GM13977 (cell line): ENCODE results near the gene GRIN2A.

Source experiments
- DNase-seq: peaks from one replicate; pipeline ENCODE4 v3.0.0; 2012; ENCODE audit warnings: low spot score
- CTCF ChIP-seq: IDR thresholded peaks from 2 replicates; pipeline ENCODE4 v1.5.1; 2012; ENCODE audit warnings: mild to moderate bottlenecking, control low read depth; ENCODE audit not compliant: insufficient read depth; ENCODE audit errors: extremely low read depth, missing control alignments
- in situ Hi-C: fragments of 300-500 bp; cut with MboI; formaldehyde crosslinking; loops from one replicate; pipeline ENCODE4 v1.12.0; 2022; ENCODE audit warnings: low sequenced_read_pairs, low pct_unique_long_range_greater_than_20kb, mixed read lengths, inconsistent platforms; ENCODE audit not compliant: unreplicated experiment

Gene GRIN2A

DNA sequence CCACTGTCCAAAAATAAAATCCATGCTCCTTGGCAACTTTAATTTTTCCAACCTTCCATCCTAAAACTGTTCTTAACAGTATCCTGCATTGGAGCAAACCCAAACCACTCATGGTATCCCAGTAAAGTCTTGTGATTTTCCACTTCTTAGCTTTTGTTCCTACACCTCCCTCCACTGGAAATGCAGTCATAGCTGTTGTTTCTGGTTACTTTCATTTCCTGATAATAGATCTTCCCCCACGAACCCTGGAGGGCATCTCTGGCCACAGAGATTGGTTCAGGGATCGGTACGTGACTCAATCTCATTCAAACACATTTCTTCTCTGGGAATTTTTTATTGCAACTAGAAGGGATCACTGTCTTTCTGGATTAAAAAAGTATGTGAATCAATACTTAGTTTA, 276.0 kb downstream of the GRIN2A start:
- TF ChIP-seq CTCF: no peak
- in situ Hi-C loops: no loop called here
- no peak for DNase-seq

GRCh38 chr16:9904526-9904925, 277.7 kb downstream of the GRIN2A start:
- in situ Hi-C loops: no loop called here
- TF ChIP-seq CTCF: no peak
- DNase-seq: no peak

DNA sequence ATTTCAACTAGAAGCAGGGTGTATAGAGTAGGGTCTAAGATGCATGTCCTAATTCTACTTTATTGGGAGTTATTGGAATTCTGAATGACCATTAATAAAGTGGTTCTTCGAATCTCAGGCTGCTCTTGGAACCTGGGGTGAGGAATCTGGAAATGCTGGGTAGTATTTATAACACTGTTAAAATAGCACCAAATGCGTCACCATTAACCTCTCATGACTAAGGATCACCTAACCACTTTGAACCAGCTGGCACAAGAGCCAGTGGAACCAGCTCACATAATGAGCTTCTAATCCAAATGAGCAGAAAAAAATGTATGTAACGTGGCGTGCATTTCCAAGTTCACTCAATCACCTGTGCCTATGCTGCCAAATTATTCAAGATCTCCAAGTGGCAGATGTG, 281.7 kb downstream of the GRIN2A start:
- in situ Hi-C loops: no loop called here
- no peak for TF ChIP-seq CTCF
- no peak for DNase-seq

DNA sequence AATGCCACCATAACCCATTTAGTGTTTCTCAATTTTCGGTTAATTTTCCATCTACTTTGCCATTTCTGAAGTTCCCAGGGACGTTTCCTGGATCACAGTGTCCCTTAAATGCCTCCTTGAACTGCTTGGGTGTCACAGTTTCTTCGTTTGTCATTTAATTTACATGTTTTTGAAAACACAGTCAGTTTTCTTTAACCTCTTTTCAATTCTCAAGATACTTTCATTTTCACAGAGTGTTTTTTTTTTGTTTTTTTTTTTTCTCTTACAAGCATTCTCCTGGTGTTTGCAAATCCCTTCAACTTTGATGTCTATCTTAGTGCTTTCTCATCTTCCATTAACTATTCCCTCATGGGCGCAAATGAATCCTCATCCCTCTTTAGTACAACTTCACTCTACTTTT, 283.7 kb downstream of the GRIN2A start:
- no peak for TF ChIP-seq CTCF
- no peak for DNase-seq
- in situ Hi-C loops: no loop called here

- no peak for DNase-seq
- in situ Hi-C loops: no loop called here
- no peak for TF ChIP-seq CTCF
Measured at GRCh38 chr16:9898124-9898523, 284.1 kb downstream of the GRIN2A start.

DNA sequence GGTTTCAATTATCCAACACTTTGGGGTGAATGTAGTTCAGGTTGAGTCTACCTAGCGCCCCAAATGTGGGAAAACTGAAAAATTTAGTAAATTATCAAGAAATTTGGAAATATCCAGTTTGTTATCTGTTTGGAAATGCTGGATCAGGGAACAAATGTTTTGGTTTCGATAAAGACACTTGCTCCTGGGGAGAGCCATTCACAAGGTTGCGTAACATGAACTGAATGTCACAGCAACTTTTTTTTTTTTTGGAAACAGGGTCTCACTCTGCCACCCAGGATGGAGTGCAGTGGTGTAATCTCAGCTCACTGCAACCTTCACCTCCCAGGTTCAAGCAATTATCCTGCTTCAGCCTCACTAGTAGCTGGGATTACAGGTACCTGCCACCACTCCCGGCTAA, 286.4 kb downstream of the GRIN2A start:
- DNase-seq: no peak
- in situ Hi-C loops: no loop called here
- TF ChIP-seq CTCF: no peak

DNA sequence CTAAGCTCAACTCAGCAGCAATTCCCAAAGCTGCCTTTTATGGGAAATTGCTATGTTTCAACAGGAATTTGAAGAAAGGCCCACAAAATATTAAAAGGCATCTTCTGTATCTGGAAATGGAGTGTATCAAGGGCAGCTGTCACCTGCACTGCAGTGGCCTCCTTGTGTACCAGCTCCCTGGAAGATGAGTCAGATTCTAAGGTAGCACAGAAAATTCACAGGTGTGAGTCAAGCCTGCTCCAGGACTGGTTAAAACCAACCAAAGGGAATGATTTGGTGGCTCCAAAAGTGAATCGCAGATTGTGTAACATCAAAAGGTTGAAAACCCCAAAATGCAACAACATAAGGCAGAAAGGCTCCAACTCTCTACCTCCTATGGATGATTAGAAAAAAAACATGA, 296.4 kb downstream of the GRIN2A start:
- no peak for TF ChIP-seq CTCF
- in situ Hi-C loops: no loop called here

More for the DNA sequence above, 296.4 kb downstream of the GRIN2A start:
- no peak for DNase-seq
